ENCODE measurements around the gene TMEM266. TPM values are rescaled to one million over a fixed set of nuclear protein-coding genes. Genes with fewer than 3 reads are reported as not detected.

The TMEM266 gene
- total and polyA plus RNA-seq, 2 of the 4 experiments (the other 2 are of a cell fraction), result not detected

GRCh38 chr15:76195506-76196268 lies 135.9 kb downstream of the TMEM266 start:
- no peak overlapping the region for H2BK5ac ChIP-seq (ENCODE audit: low read depth, low read length, poor library complexity, severe bottlenecking)
- dilution Hi-C loops (cut with HindIII; ENCODE audit: low sequenced_read_pairs, unreplicated experiment) (no loop called here), in situ Hi-C loops (cut with MboI; ENCODE audit: low sequenced_read_pairs) (loop anchor here (5.0 to 10.0 kb wide), 2 partner anchors 137 to 669 kb away; no protein-coding TSS in a partner anchor), intact Hi-C loops (cut with micrococcal nuclease) (loop anchor here (2.0 kb wide), 1 partner anchor 1347 kb away; no protein-coding TSS in a partner anchor)
- H3K9me3 ChIP-seq (ENCODE audit: control insufficient read depth, insufficient read depth, low read length), result no peaks in the 10 kb centered on the region
- H2BK20ac ChIP-seq (ENCODE audit: low read depth, low read length), result peak overlapping the region; percentile 29; the same call in 1 of the 2 replicates
- CTCF ChIA-PET, result no interaction called here
- POLR2A ChIA-PET (ENCODE audit: unreplicated experiment), result no interaction called here
- no peak overlapping the region for H4K5ac ChIP-seq (ENCODE audit: low read depth, low read length)
- peaks cover 29% of the 10 kb centered on the region for H3K9me1 ChIP-seq (ENCODE audit: insufficient read depth, low read length)
- no peak overlapping the region for H2AFZ ChIP-seq (replicated peaks; ENCODE audit: low read length, poor library complexity)
- no peak overlapping the region; the same call in 1 of the 2 replicates for H3K9ac ChIP-seq (ENCODE audit: low read depth, low read length)
- peaks cover 10% of the 10 kb centered on the region for H4K20me1 ChIP-seq (ENCODE audit: insufficient read depth, low read length)
- H3K4me2 ChIP-seq (ENCODE audit: low read depth, low read length), result no peak overlapping the region
- H3K56ac ChIP-seq (ENCODE audit: extremely low read depth, insufficient read depth, low read length), result no peak overlapping the region
- no peak overlapping the region for H3K18ac ChIP-seq (ENCODE audit: low read depth, low read length)
- H2AK9ac ChIP-seq (replicated peaks; ENCODE audit: low read depth, low read length, poor library complexity), result peak overlapping the region; percentile 63
- WGBS, 2 experiments (ENCODE audit: extremely low coverage in 2 of 2, insufficient read length in 1 of 2), result 70% methylated on average over 2 of the region's 7 CpGs; no CpG with 5 or more reads in 1 of the 2 experiments
- H3K4me1 ChIP-seq (ENCODE audit: control insufficient read depth, insufficient read depth, low read length), result peaks cover 25% of the 10 kb centered on the region
- H3K4me3 ChIP-seq (ENCODE audit: insufficient read depth, low read depth, low read length), result no peak overlapping the region
- DNase-seq (no peak), ATAC-seq (ENCODE audit: low read depth) (no peak)
- peak overlapping the region in 1 of 2 experiments; percentile 29; a peak in 1 of 4 replicates for H4K8ac ChIP-seq (ENCODE audit: low read depth in 2 of 2, low read length in 2 of 2)
- no TSS peak for BruUV-seq (replicated peaks)
- H2BK120ac ChIP-seq (ENCODE audit: low read depth, low read length), result peak overlapping the region; percentile 44
- H3K4ac ChIP-seq (ENCODE audit: low read depth, low read length), result peak overlapping the region; percentile 61
- 0 out of 2 replicates have a peak overlapping the region, but pooled peaks have one; percentile 64 for H3K14ac ChIP-seq (replicated peaks; ENCODE audit: low read depth, low read length)
- 0 out of 2 replicates have a peak overlapping the region, but pooled peaks have one; percentile 62 for H3K23ac ChIP-seq (ENCODE audit: low read depth, low read length)
- no peak overlapping the region for H2BK15ac ChIP-seq (ENCODE audit: low read depth, low read length)
- peak overlapping the region; percentile 89 for H2AK5ac ChIP-seq (ENCODE audit: low read depth, low read length)
- TF ChIP-seq CEBPB (IDR thresholded peaks at IDR 0.05; ENCODE audit: low read depth, low read length) (no peak), POLR2A (IDR thresholded peaks at IDR 0.05; ENCODE audit: low read depth, low read length) (no peak), MAFK (IDR thresholded peaks at IDR 0.05; ENCODE audit: low read depth, low read length) (no peak), FOS (IDR thresholded peaks at IDR 0.05; ENCODE audit: low read depth, low read length) (no peak), RFX5 (IDR thresholded peaks at IDR 0.05; ENCODE audit: low read depth, low read length) (no peak), MXI1 (IDR thresholded peaks at IDR 0.05; ENCODE audit: borderline replicate concordance, low read depth, low read length) (no peak), BHLHE40 (IDR thresholded peaks at IDR 0.05; ENCODE audit: low read depth, low read length) (no peak), NFE2L2 (IDR thresholded peaks at IDR 0.05; ENCODE audit: low read depth, low read length) (no peak), MAZ (IDR thresholded peaks at IDR 0.05; ENCODE audit: borderline replicate concordance, low read depth, low read length) (no peak), RCOR1 (IDR thresholded peaks at IDR 0.05; ENCODE audit: insufficient replicate concordance, low read length) (no peak), SMC3 (IDR thresholded peaks at IDR 0.05; ENCODE audit: low read depth, low read length) (no peak), RAD21 (IDR thresholded peaks at IDR 0.05; ENCODE audit: low read length) (no peak)
- TF ChIP-seq, protein P1, sequence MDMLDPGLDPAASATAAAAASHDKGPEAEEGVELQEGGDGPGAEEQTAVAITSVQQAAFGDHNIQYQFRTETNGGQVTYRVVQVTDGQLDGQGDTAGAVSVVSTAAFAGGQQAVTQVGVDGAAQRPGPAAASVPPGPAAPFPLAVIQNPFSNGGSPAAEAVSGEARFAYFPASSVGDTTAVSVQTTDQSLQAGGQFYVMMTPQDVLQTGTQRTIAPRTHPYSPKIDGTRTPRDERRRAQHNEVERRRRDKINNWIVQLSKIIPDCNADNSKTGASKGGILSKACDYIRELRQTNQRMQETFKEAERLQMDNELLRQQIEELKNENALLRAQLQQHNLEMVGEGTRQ (IDR thresholded peaks at IDR 0.05; ENCODE audit: low read depth, low read length), result no peak
- TF ChIP-seq, protein P2, sequence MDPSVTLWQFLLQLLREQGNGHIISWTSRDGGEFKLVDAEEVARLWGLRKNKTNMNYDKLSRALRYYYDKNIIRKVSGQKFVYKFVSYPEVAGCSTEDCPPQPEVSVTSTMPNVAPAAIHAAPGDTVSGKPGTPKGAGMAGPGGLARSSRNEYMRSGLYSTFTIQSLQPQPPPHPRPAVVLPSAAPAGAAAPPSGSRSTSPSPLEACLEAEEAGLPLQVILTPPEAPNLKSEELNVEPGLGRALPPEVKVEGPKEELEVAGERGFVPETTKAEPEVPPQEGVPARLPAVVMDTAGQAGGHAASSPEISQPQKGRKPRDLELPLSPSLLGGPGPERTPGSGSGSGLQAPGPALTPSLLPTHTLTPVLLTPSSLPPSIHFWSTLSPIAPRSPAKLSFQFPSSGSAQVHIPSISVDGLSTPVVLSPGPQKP (IDR thresholded peaks at IDR 0.05; ENCODE audit: borderline replicate concordance, low read depth, low read length), result no peak
- H3K27ac ChIP-seq (ENCODE audit: insufficient read depth, low read length), result no peak overlapping the region
- 0 out of 4 replicates have a peak, but pooled peaks cover 0 to 4% of the 10 kb centered on the region in 2 experiments for H3K79me1 ChIP-seq (ENCODE audit: low read depth in 1 of 2, low read length in 2 of 2)
- H3K36me3 ChIP-seq (ENCODE audit: control insufficient read depth, insufficient read depth, low read length), result no peaks in the 10 kb centered on the region
- H3K27me3 ChIP-seq (ENCODE audit: control insufficient read depth, insufficient read depth, low read length), result no peaks in the 10 kb centered on the region
- peak overlapping the region; percentile 72 for H4K91ac ChIP-seq (ENCODE audit: insufficient read depth, low read depth, low read length)
